Keratinocyte (primary cell): ENCODE data around the gene PRAC1. TPM values are rescaled to one million over a fixed set of nuclear protein-coding genes. Genes with fewer than 3 reads are reported as not detected.

Experiments
- DNase-seq: peaks from one replicate; pipeline ENCODE4 v3.0.0-alpha.2; 2011; ENCODE audit warnings: low read depth, missing footprints, low spot score
- FAIRE-seq: peaks from 2 replicates; lab custom pipeline; 2011; peaks lifted over from hg19 to GRCh38; lab: Jason Lieb, UNC
- H2AFZ ChIP-seq: 2 replicates; pipeline ENCODE4 v1.6.0; 2012; ENCODE audit warnings: low read length, control low read depth, inconsistent platforms; ENCODE audit not compliant: control insufficient read depth
- H3K27ac ChIP-seq: 2 replicates; pipeline ENCODE4 v1.5.1; 2011; ENCODE audit warnings: low read length; ENCODE audit not compliant: control insufficient read depth, insufficient read depth
- H3K27me3 ChIP-seq: 3 replicates; pipeline ENCODE4 v1.6.0; 2011; ENCODE audit warnings: low read length; ENCODE audit not compliant: control insufficient read depth, insufficient read depth; ENCODE audit errors: extremely low read depth
- H3K36me3 ChIP-seq, 2 experiments: 2 replicates in 1 of 2; 3 replicates in 1 of 2; pipeline ENCODE4 v1.5.1; 2011; ENCODE audit warnings: low read length in 2 of 2, mild to moderate bottlenecking in 1 of 2; ENCODE audit not compliant: control insufficient read depth in 2 of 2, insufficient read depth in 2 of 2; ENCODE audit errors: extremely low read depth in 1 of 2
- H3K4me1 ChIP-seq: 3 replicates; pipeline ENCODE4 v1.5.1; 2011; ENCODE audit warnings: low read length; ENCODE audit not compliant: control insufficient read depth, insufficient read depth; ENCODE audit errors: extremely low read depth
- H3K4me2 ChIP-seq: 3 replicates; pipeline ENCODE4 v1.6.0; 2011; ENCODE audit warnings: low read depth, low read length; ENCODE audit not compliant: control insufficient read depth, insufficient read depth; ENCODE audit errors: extremely low read depth
- H3K4me3 ChIP-seq, 3 experiments: fragments of 200-600 bp in 1 of 3; sonication (generic) in 1 of 3; 2 replicates in 2 of 3; 3 replicates in 1 of 3; pipeline ENCODE4 v1.5.1; 2011 to 2016; ENCODE audit warnings: low read length in 3 of 3, mild to moderate bottlenecking in 3 of 3, control low read depth in 2 of 3, inconsistent platforms in 1 of 3, low read depth in 1 of 3, mixed read lengths in 1 of 3, mixed run types in 1 of 3, moderate library complexity in 1 of 3; ENCODE audit not compliant: control insufficient read depth in 2 of 3, insufficient read depth in 2 of 3; ENCODE audit errors: extremely low read depth in 1 of 3
- H3K79me2 ChIP-seq: 2 replicates; pipeline ENCODE4 v1.6.0; 2012; ENCODE audit warnings: low read length; ENCODE audit not compliant: control insufficient read depth, insufficient read depth
- H3K9ac ChIP-seq: 3 replicates; pipeline ENCODE4 v1.6.0; 2011; ENCODE audit warnings: low read length; ENCODE audit not compliant: control insufficient read depth, insufficient read depth; ENCODE audit errors: extremely low read depth
- H3K9me1 ChIP-seq: 3 replicates; pipeline ENCODE4 v1.6.0; 2011; ENCODE audit warnings: low read length; ENCODE audit not compliant: control insufficient read depth, insufficient read depth; ENCODE audit errors: extremely low read depth
- H3K9me3 ChIP-seq: 2 replicates; pipeline ENCODE4 v1.5.1; 2012; ENCODE audit warnings: low read depth, low read length; ENCODE audit not compliant: control insufficient read depth
- H4K20me1 ChIP-seq: 3 replicates; pipeline ENCODE4 v1.6.0; 2011; ENCODE audit warnings: low read length; ENCODE audit not compliant: control insufficient read depth, insufficient read depth; ENCODE audit errors: extremely low read depth
- CTCF ChIP-seq, 3 experiments: IDR thresholded peaks in 1 of 3; conservative IDR thresholded peaks in 1 of 3; optimal IDR thresholded peaks in 1 of 3; 2 replicates in 2 of 3; 3 replicates in 1 of 3; pipeline versions ENCODE3 to v1.5.1; 2011; ENCODE audit warnings: low read length in 3 of 3, mild to moderate bottlenecking in 3 of 3, moderate library complexity in 2 of 3, control low read depth in 1 of 3, inconsistent platforms in 1 of 3; ENCODE audit not compliant: insufficient read depth in 2 of 3; ENCODE audit errors: extremely low read depth in 1 of 3
- EZH2 ChIP-seq: IDR thresholded peaks from one replicate; pipeline ENCODE4 v1.6.1; 2012; ENCODE audit warnings: inconsistent platforms, mild to moderate bottlenecking, low read length, moderate library complexity
- dilution Hi-C: fragments of 300-500 bp; cut with MboI; formaldehyde crosslinking; loops from one replicate; pipeline ENCODE4 v1.7.0; 2020; ENCODE audit warnings: low sequenced_read_pairs; ENCODE audit not compliant: extremely low pct_ligation_motif_present
- polyA plus RNA-seq, 5 experiments: library from polyadenylated mRNA; depleted of rRNA in 3 of 5; stranded (reverse) in 3 of 5; stranded (forward) in 1 of 5; unstranded in 1 of 5; fragments of >200 nt; gene quantifications; 1 replicate in 1 of 5; 2 replicates in 3 of 5; 3 replicates in 1 of 5; pipeline versions ENCODE4 v1.2.1 to v1.2.3, GENCODE V29; 2011 to 2012; ENCODE audit warnings: missing spikeins in 2 of 5, low read depth in 1 of 5, low replicate concordance in 1 of 5

Gene PRAC1
- polyA plus RNA-seq, 1 donor (not counting 4 experiments of a cell fraction or from before 2014, with no cell fraction given) = not detected

- H4K20me1 ChIP-seq = peaks cover 2% of the 10 kb centered on the region
- no peak overlapping the region for H3K27ac ChIP-seq
- no peak overlapping the region for H3K4me3 ChIP-seq
- H3K36me3 ChIP-seq = no peaks in the 10 kb centered on the region
- no peak overlapping the region for H2AFZ ChIP-seq
- FAIRE-seq = no peak
- no peak for DNase-seq
- peaks cover 96% of the 10 kb centered on the region for H3K27me3 ChIP-seq
- H3K9me1 ChIP-seq = no peaks in the 10 kb centered on the region
- no peak overlapping the region for H3K4me2 ChIP-seq
- H3K9me3 ChIP-seq = no peaks in the 10 kb centered on the region
- dilution Hi-C loops = no loop called here
- no peaks in the 10 kb centered on the region for H3K4me1 ChIP-seq
- no peak overlapping the region for H3K9ac ChIP-seq
- H3K79me2 ChIP-seq = no peaks in the 10 kb centered on the region
- TF ChIP-seq CTCF (optimal IDR thresholded peaks at IDR 0.05 in 1 of 3, IDR thresholded peaks at IDR 0.05 in 1 of 3, conservative IDR thresholded peaks at IDR 0.05 in 1 of 3; ENCODE audit: extremely low read depth in 1 of 3, insufficient read depth in 2 of 3, low read length in 3 of 3) = no peak
- no peak for TF ChIP-seq EZH2
Observed at GRCh38 chr17:48738424-48738802, 16.1 kb upstream of the PRAC1 start.

- H3K4me1 ChIP-seq = no peaks in the 10 kb centered on the region
- no peaks in the 10 kb centered on the region for H3K9me3 ChIP-seq
- no peaks in the 10 kb centered on the region for H3K9me1 ChIP-seq
- H2AFZ ChIP-seq = no peak overlapping the region
- peaks cover 2% of the 10 kb centered on the region for H4K20me1 ChIP-seq
- no peaks in the 10 kb centered on the region for H3K36me3 ChIP-seq
- FAIRE-seq (no peak), DNase-seq (no peak)
- no peak overlapping the region for H3K27ac ChIP-seq
- no peak overlapping the region for H3K4me3 ChIP-seq
- no peak overlapping the region for H3K9ac ChIP-seq
- TF ChIP-seq EZH2 (no peak), CTCF (optimal IDR thresholded peaks at IDR 0.05 in 1 of 3, IDR thresholded peaks at IDR 0.05 in 1 of 3, conservative IDR thresholded peaks at IDR 0.05 in 1 of 3; ENCODE audit: extremely low read depth in 1 of 3, insufficient read depth in 2 of 3, low read length in 3 of 3) (no peak)
- dilution Hi-C loops = no loop called here
- no peak overlapping the region for H3K4me2 ChIP-seq
- H3K27me3 ChIP-seq = peaks cover 96% of the 10 kb centered on the region
- H3K79me2 ChIP-seq = no peaks in the 10 kb centered on the region
Observed at GRCh38 chr17:48737330-48738043, 15.2 kb upstream of the PRAC1 start.
